ENCODE data around the gene EML4. TPM values are rescaled to one million over a fixed set of nuclear protein-coding genes. Genes with fewer than 3 reads are reported as not detected.
A peak's percentile ranks its signal among the peaks of the same experiment; 100 is the strongest.

Gene EML4
- total RNA-seq, 2 experiments from 2014 or later = 67.4 to 69.8 TPM

DNA sequence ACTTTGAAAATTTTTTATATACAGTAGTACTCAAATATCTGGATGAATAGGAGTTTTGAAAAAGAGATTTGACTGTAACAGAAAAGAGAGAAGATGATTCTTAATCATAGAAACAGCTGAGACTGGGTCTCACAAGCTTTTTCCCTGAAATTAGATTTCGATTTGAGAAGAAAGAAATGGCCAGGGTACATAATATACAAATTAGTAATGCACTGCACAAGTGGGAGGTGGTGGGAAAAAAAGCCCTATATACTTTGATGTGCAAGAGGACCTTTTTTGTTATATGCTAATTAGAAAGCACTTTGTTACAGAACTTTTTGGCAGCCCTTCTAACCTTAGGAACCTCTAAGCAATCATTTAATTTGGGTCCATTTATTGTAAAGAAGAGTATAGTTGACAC lies 62.9 kb downstream of the EML4 start:
- Mint-ChIP-seq H3K9me3 (no peaks in the 10 kb centered on the region), H3K27me3 (no peaks in the 10 kb centered on the region), H3K36me3 (peaks cover 2% of the 10 kb centered on the region), H3K4me3 (no peak overlapping the region), H3K27ac (peak overlapping the region; percentile 0), H3K4me1 (ENCODE audit: low read depth) (peaks cover 72% of the 10 kb centered on the region)
- ChIA-PET POLR2A (interaction anchor here (0.7 kb wide), 2 partner anchors 24 to 103 kb away, joined by 4 to 6 read pairs; no protein-coding TSS in a partner anchor), CTCF (interaction anchor here (1.0 to 1.1 kb wide), 2 partner anchors 9 to 135 kb away, joined by 3 read pairs; no protein-coding TSS in a partner anchor)
- intact Hi-C loops (cut with micrococcal nuclease) = loop anchor here (1.0 to 10.0 kb wide), 3 partner anchors 12 to 377 kb away; no protein-coding TSS in a partner anchor
- DNase-seq = no peak

DNA sequence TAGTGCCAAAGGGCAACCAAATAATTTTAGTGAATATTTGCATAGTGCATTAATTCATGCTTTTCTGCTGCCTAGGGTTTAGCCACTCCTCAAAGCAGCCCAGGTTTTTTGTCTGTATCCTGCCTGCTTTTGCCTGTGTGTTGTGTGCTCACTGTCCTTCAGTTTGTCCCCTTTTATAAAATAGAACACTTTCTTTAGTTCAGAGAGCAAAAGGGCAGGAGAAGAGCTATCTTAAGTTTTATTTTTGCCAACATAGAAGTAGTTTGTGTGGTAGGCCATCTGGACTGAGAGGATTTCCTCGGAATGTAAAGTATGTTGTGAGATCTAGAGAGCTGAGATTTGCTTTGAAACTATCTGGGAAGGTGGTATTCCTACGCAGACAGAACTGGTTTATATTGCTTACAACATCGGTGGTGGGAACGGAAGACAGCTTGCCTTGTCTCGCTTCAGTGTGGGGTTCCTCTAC lies 64.9 kb downstream of the EML4 start:
- H3K27me3 Mint-ChIP-seq = no peaks in the 10 kb centered on the region
- no peaks in the 10 kb centered on the region for H3K36me3 Mint-ChIP-seq
- no peak overlapping the region for H3K27ac Mint-ChIP-seq
- H3K9me3 Mint-ChIP-seq = no peaks in the 10 kb centered on the region
- H3K4me1 Mint-ChIP-seq (ENCODE audit: low read depth) = peaks cover 69% of the 10 kb centered on the region
- DNase-seq = no peak
- no peak overlapping the region for H3K4me3 Mint-ChIP-seq
- ChIA-PET POLR2A (interaction anchor here (0.8 kb wide), 1 partner anchor 60 kb away, joined by 3 read pairs; no protein-coding TSS in a partner anchor), CTCF (interaction anchor here (1.0 kb wide), 2 partner anchors 10 to 38 kb away, joined by 3 read pairs; no protein-coding TSS in a partner anchor)
- intact Hi-C loops (cut with micrococcal nuclease) = loop anchor here (2.0 to 10.0 kb wide), 2 partner anchors 41 to 379 kb away; no protein-coding TSS in a partner anchor

DNA sequence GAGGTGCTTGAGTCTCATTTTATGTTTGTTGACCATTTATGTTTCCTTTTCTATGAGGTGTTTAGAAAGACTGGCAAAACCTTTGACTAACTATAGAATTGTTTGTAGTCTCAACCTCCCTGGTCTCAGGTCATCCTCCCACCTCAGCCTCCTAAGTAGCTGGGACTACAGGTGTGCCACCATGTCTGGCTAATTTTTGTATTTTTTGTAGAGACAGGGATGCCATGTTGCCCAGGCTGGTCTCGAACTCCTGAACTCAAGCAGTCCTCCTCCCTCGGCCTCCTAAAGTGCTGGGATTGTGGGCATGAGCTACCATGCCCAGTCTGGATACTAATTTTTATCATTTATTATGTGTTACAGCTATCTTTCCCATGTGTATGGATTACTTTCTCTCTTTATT lies 67.8 kb downstream of the EML4 start:
- intact Hi-C loops (cut with micrococcal nuclease) = loop anchor here (5.0 to 10.0 kb wide), 2 partner anchors 125 to 382 kb away; partner anchors contain the start of gene COX7A2L
- DNase-seq = no peak
- ChIA-PET CTCF (interaction anchor here (1.6 to 6.9 kb wide), 2 partner anchors 13 to 142 kb away, joined by 4 to 84 read pairs; no protein-coding TSS in a partner anchor), POLR2A (no interaction called here)
- Mint-ChIP-seq H3K36me3 (no peaks in the 10 kb centered on the region), H3K9me3 (no peaks in the 10 kb centered on the region), H3K4me3 (no peak overlapping the region), H3K27me3 (no peaks in the 10 kb centered on the region), H3K27ac (no peak overlapping the region), H3K4me1 (ENCODE audit: low read depth) (peaks cover 71% of the 10 kb centered on the region)

DNA sequence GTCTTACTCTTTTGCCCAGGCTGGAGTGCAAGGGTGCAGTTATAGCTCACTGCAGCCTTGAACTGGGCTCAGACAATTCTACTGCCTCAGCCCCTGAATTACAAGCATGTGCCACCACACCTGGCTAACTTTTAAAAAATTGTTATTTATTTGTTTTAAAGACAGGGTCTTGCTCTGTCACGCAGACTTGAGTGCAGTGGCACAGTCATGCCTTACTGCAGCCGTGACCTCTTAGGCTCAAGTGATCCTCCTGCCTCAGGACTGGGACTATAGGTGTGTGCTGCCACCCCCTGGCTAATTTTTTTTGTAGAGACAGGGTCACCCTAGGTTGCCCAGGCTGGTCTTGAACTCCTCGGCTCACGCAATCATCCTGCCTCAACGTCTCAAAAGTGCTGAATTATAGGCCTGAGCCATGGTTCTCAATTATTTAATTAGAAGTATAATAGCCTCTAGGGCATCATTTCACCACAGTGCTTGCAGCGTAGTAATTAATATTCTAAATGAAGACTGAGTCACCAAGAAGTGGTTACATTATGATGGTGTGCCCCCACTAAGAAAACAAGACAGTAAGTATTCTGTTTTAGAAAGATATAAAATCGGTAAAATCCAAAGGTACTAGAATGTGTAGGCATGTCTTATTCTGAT lies 69.6 kb downstream of the EML4 start:
- CTCF ChIA-PET = interaction anchor here (0.7 to 6.9 kb wide), 15 partner anchors 9 to 152 kb away, joined by 3 to 84 read pairs (median 3); no protein-coding TSS in a partner anchor
- H3K36me3 Mint-ChIP-seq = no peaks in the 10 kb centered on the region
- DNase-seq = peak; percentile 66
- H3K4me3 Mint-ChIP-seq = no peak overlapping the region
- POLR2A ChIA-PET = no interaction called here
- H3K9me3 Mint-ChIP-seq = no peaks in the 10 kb centered on the region
- H3K4me1 Mint-ChIP-seq (ENCODE audit: low read depth) = peaks cover 77% of the 10 kb centered on the region
- intact Hi-C loops (cut with micrococcal nuclease) = loop anchor here (1.0 to 10.0 kb wide), 3 partner anchors 124 to 384 kb away; partner anchors contain the start of gene COX7A2L
- H3K27ac Mint-ChIP-seq = no peak overlapping the region
- H3K27me3 Mint-ChIP-seq = no peaks in the 10 kb centered on the region

DNA sequence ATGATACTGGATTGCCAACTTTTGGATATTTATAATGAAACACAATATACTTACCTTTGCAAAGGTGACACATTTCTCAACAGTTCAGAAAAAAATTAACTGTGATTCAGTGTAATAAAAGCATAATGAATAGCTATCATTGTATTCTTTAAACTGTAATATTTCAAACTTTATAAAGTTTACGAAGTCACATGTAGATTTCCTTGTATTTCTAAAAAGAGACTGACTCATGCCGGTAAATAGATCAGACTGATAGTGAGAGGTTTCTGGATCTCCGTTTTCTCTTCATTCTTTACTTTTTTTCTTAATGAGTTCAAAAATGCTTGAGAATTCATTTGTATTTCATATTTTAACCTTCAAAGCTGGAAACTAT lies 70.1 kb downstream of the EML4 start:
- ChIA-PET CTCF (interaction anchor here (0.7 to 6.9 kb wide), 10 partner anchors 9 to 398 kb away, joined by 3 to 84 read pairs (median 3); no protein-coding TSS in a partner anchor), POLR2A (no interaction called here)
- intact Hi-C loops (cut with micrococcal nuclease) = loop anchor here (5.0 to 10.0 kb wide), 2 partner anchors 123 to 384 kb away; partner anchors contain the start of gene COX7A2L
- no peaks in the 10 kb centered on the region for H3K36me3 Mint-ChIP-seq
- DNase-seq = no peak
- H3K4me3 Mint-ChIP-seq = no peak overlapping the region
- H3K27me3 Mint-ChIP-seq = no peaks in the 10 kb centered on the region
- peak overlapping the region; percentile 39 for H3K27ac Mint-ChIP-seq
- H3K9me3 Mint-ChIP-seq = no peaks in the 10 kb centered on the region
- peaks cover 77% of the 10 kb centered on the region for H3K4me1 Mint-ChIP-seq (ENCODE audit: low read depth)

DNA sequence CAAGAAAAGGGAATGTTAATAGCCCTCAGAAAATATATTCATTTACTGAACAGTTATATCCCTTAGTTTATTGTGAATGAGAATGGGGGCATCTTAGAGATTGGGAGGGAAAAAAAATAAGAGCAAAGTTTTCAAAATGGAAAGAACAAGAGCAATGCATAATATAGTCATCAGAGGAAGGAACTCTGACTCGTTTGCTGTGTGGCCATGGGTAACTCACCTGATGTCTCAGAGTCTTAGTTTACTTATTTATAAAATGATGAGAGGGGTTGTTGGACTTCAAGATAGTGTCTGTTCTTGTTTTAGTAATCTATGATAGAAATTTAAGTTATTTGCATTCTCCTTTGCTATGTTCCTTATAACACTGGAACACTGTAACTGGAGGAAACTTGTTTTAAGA lies 70.7 kb downstream of the EML4 start:
- POLR2A ChIA-PET = no interaction called here
- no peak overlapping the region for H3K4me3 Mint-ChIP-seq
- no peaks in the 10 kb centered on the region for H3K27me3 Mint-ChIP-seq
- H3K9me3 Mint-ChIP-seq = no peaks in the 10 kb centered on the region
- H3K4me1 Mint-ChIP-seq (ENCODE audit: low read depth) = peaks cover 80% of the 10 kb centered on the region
- CTCF ChIA-PET = interaction anchor here (0.7 to 6.9 kb wide), 10 partner anchors 8 to 399 kb away, joined by 3 to 84 read pairs (median 3); no protein-coding TSS in a partner anchor
- H3K36me3 Mint-ChIP-seq = peaks cover 2% of the 10 kb centered on the region
- no peak for DNase-seq
- intact Hi-C loops (cut with micrococcal nuclease) = loop anchor here (5.0 to 10.0 kb wide), 4 partner anchors 52 to 385 kb away; partner anchors contain the start of gene COX7A2L
- no peak overlapping the region for H3K27ac Mint-ChIP-seq

DNA sequence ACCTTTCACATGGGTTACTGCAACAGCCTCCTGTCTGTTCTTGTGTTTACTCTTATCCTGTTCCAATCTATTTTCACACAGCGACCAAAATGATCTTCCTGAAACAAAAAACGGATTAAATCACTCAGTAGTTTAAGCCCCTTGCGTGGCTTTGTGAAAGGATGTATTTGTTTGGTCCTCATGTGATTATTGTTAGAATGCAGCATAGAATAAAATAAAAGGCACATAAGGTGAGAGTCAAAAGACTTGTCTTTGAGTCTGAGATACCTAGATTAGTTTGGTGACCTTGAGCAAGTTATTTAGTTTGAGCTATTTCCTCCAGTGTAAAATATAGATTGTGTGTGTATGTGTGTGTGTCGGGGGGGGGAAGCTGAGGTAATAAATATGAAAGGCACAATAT lies 72.4 kb downstream of the EML4 start:
- POLR2A ChIA-PET = no interaction called here
- DNase-seq = no peak
- Mint-ChIP-seq H3K36me3 (peaks cover 10% of the 10 kb centered on the region), H3K9me3 (no peaks in the 10 kb centered on the region), H3K4me1 (ENCODE audit: low read depth) (peaks cover 69% of the 10 kb centered on the region), H3K27ac (no peak overlapping the region), H3K4me3 (no peak overlapping the region), H3K27me3 (no peaks in the 10 kb centered on the region)
- CTCF ChIA-PET = interaction anchor here (0.8 to 6.9 kb wide), 5 partner anchors 12 to 154 kb away, joined by 3 to 84 read pairs (median 3); no protein-coding TSS in a partner anchor
- intact Hi-C loops (cut with micrococcal nuclease) = loop anchor here (5.0 to 10.0 kb wide), 2 partner anchors 51 to 367 kb away; no protein-coding TSS in a partner anchor

DNA sequence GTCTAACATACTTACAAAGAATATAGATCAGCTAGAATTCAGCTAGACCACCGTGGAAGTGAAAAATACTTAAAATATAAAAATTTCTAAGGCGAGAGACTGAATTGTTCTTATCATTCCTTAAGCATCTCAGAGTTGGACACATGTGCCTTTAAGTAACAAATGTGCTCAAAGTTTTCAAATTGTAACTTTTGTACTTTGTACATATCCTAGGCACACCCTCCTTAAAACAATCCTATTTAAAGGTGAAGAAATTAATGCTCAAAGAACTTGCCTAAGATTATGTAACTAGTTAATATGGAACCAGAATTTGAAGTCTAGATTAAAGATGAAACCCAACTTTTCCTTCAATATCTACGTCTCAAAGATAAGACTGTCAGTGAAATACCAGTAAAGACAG lies 74.1 kb downstream of the EML4 start:
- H3K27ac Mint-ChIP-seq = no peak overlapping the region
- H3K4me3 Mint-ChIP-seq = no peak overlapping the region
- H3K36me3 Mint-ChIP-seq = peaks cover 16% of the 10 kb centered on the region
- intact Hi-C loops (cut with micrococcal nuclease) = loop anchor here (5.0 to 10.0 kb wide), 2 partner anchors 49 to 368 kb away; no protein-coding TSS in a partner anchor
- H3K27me3 Mint-ChIP-seq = no peaks in the 10 kb centered on the region
- ChIA-PET POLR2A (no interaction called here), CTCF (interaction anchor here (0.7 to 1.2 kb wide), 2 partner anchors 33 to 153 kb away, joined by 3 read pairs; no protein-coding TSS in a partner anchor)
- DNase-seq = no peak
- peaks cover 55% of the 10 kb centered on the region for H3K4me1 Mint-ChIP-seq (ENCODE audit: low read depth)
- no peaks in the 10 kb centered on the region for H3K9me3 Mint-ChIP-seq

DNA sequence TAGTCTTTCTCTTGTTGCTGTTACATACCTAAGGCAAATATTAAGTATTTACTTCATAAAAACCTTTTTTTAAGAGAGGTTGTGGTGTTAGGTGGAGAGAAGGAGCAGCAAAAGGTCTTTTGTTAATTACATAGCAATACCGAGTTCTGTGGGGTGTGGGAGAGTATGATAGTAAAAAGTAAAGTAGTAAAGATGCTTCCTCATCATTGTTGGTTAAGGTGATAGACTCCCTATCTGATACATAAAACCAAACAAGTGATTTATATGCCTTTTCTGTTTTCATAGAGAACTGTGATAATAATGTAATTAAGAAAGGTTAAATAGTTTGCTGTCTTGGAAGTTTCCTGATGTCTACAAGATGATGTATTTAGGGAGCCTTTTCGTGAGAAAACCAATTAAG lies 75.4 kb downstream of the EML4 start:
- Mint-ChIP-seq H3K4me3 (no peak overlapping the region), H3K4me1 (ENCODE audit: low read depth) (peaks cover 51% of the 10 kb centered on the region), H3K36me3 (peaks cover 16% of the 10 kb centered on the region), H3K9me3 (no peaks in the 10 kb centered on the region), H3K27me3 (no peaks in the 10 kb centered on the region), H3K27ac (no peak overlapping the region)
- POLR2A ChIA-PET = no interaction called here
- intact Hi-C loops (cut with micrococcal nuclease) = loop anchor here (5.0 to 10.0 kb wide), 2 partner anchors 48 to 370 kb away; no protein-coding TSS in a partner anchor
- CTCF ChIA-PET = interaction anchor here (0.6 to 1.4 kb wide), 2 partner anchors 10 to 149 kb away, joined by 3 to 5 read pairs; no protein-coding TSS in a partner anchor
- no peak for DNase-seq

DNA sequence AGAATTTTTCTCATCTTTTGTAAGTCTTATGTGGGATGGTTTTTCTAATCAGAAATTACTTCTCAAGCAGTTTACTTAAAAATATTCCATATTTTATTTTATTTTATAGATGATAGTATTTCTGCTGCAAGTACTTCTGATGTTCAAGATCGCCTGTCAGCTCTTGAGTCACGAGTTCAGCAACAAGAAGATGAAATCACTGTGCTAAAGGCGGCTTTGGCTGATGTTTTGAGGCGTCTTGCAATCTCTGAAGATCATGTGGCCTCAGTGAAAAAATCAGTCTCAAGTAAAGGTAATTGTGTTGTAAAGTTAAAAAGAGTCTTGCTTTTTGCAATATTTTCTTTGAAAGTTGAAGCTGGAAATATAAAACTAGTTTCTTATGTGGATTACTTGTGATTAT lies 76.2 kb downstream of the EML4 start:
- POLR2A ChIA-PET = no interaction called here

DNA sequence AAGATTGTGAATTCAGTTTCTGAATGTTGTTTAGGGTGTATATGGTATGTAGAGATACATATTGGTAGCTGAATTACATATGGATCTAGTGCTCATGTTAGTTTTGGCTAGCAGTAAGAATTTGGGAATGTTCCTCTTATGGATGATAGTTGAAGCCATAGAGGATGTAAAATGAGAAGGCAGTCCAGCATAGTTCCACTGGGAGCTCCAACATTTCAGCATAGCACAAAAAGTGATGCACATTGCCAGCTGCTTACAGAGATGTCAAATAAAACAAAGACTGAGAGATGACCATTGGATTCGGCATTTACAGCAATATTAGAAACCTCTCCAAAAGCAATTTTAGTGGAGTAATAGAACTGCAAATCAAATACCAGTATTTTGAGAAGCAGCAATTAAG lies 77.4 kb downstream of the EML4 start:
- Mint-ChIP-seq H3K4me3 (no peak overlapping the region), H3K36me3 (peaks cover 18% of the 10 kb centered on the region), H3K27me3 (no peaks in the 10 kb centered on the region), H3K9me3 (no peaks in the 10 kb centered on the region), H3K4me1 (ENCODE audit: low read depth) (peaks cover 45% of the 10 kb centered on the region), H3K27ac (no peak overlapping the region)
- DNase-seq = no peak
- intact Hi-C loops (cut with micrococcal nuclease) = loop anchor here (10.0 kb wide), 1 partner anchor 372 kb away; no protein-coding TSS in a partner anchor
- ChIA-PET CTCF (interaction anchor here (1.1 kb wide), 1 partner anchor 158 kb away, joined by 3 read pairs; no protein-coding TSS in a partner anchor), POLR2A (no interaction called here)

More for the DNA sequence above, 76.2 kb downstream of the EML4 start:
- intact Hi-C loops (cut with micrococcal nuclease) = loop anchor here (10.0 kb wide), 1 partner anchor 371 kb away; no protein-coding TSS in a partner anchor
- no peak for DNase-seq
- Mint-ChIP-seq H3K27me3 (no peaks in the 10 kb centered on the region), H3K4me1 (ENCODE audit: low read depth) (peaks cover 48% of the 10 kb centered on the region), H3K4me3 (no peak overlapping the region), H3K27ac (no peak overlapping the region), H3K36me3 (peaks cover 16% of the 10 kb centered on the region), H3K9me3 (no peaks in the 10 kb centered on the region)
- CTCF ChIA-PET = interaction anchor here (1.4 kb wide), 1 partner anchor 150 kb away, joined by 5 read pairs; no protein-coding TSS in a partner anchor

DNA sequence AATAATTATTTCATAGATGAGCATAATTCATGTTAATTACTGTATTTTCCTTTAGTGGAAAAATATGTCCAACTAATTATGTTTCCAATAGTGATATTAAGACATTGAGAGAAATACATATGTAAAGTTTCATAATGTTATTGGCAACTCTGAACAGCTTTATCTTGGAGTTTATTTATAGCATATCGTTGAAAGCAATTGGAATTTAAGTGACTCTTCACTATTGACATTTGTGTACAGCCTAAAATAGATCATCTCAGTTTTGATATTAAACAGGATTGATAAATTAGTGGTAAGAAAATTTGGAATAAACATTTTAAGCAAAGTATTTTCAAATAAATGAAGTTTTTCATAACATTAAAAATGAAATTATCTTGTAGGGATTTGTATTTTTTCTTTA lies 79.7 kb downstream of the EML4 start:
- Mint-ChIP-seq H3K27me3 (no peaks in the 10 kb centered on the region), H3K9me3 (no peaks in the 10 kb centered on the region), H3K4me1 (ENCODE audit: low read depth) (peaks cover 46% of the 10 kb centered on the region), H3K36me3 (peaks cover 25% of the 10 kb centered on the region), H3K27ac (no peak overlapping the region), H3K4me3 (no peak overlapping the region)
- no peak for DNase-seq
- CTCF ChIA-PET = interaction anchor here (1.5 kb wide), 1 partner anchor 9 kb away, joined by 3 read pairs; no protein-coding TSS in a partner anchor
- intact Hi-C loops (cut with micrococcal nuclease) = loop anchor here (10.0 kb wide), 1 partner anchor 374 kb away; no protein-coding TSS in a partner anchor
- POLR2A ChIA-PET = no interaction called here
